Measurements from ENCODE around the gene ZSCAN5C. TPM values are rescaled to one million over a fixed set of nuclear protein-coding genes. Genes with fewer than 3 reads are reported as not detected.
"Not testable (repeated sequence)": the region's sequence is repeated elsewhere in the genome, so short reads cannot be mapped to it uniquely, and the experiment has no call there.

Gene ZSCAN5C
- total RNA-seq, 1 experiment from 2014 or later = not detected

DNA sequence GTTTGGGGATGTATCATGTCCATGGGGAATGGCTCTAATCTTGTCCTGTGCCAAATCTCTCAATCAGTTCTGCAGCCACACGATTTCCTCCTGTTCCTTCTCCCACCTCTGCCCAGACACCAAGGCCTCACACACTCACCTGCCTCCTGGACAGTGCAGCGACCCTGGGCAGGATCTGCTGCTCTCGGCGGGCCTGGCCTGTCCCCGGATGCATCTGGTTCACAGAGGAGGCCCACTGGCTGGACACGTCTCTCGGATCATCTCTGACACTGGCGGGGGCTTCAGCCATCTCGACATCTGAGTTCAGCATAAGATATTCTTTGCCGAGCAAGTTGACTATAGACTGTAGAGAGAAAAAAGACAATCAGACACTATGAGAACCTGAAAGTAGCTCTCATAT is 10.4 kb upstream of the ZSCAN5C start:
- no peak for DNase-seq (ENCODE audit: low read depth)

DNA sequence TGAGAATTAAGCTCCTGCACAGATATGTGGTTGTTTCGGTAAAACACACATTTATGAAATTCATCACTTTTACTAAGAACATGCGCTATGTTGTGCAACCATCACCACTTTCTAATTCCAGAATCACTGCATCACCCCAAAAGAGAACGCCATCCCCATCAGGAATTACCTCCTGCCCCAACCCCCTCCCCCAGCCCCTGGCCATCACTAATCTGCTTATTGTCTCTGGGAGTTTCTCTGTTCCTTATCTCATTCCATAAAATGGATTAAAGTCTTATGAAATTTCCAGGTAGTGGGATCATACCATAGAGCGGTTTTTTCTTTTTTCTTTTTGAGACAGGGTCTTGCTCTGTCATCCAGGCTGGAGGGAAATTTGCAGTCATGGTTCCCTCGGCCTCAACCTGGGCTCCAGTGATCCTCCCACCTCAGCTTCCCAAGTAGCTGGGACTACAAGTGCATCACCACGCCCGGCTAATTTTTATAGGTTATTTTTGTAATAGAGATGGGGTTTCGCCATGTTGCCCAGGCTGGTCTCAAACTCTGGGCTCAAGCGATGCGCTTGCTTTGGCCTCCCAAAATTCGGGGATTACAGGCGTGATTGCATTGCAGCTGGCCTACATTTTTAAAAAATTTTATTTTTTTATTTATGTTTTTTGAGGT is 8.0 kb upstream of the ZSCAN5C start:
- no peak for DNase-seq (ENCODE audit: low read depth)

DNA sequence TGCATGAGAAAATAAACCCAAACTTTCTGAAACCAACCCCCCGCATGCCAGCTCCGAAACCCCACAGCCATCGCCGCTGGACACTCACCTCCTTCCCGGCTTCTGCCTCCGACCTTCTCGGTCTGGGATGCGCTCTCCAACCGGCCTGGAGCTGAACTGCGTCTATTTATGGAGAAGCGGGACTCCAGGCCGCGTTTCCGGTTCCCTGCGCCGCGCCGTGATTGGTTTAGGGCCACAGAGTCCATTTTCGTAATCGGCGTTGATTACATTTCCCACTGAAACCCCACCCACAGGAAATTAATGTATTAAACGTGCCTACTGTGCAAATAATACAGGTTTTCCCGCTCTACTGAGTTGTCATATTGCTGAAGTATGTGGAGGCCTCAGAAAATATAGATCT is 4.4 kb upstream of the ZSCAN5C start, which contains the start of gene ZSCAN5B:
ZSCAN5B (minus strand) TSS at position 138 of the 400 bp plus-strand sequence. CDS start 4,731 bp downstream, outside the sequence.
- not testable (repeated sequence) for DNase-seq (ENCODE audit: low read depth)

- DNase-seq (ENCODE audit: low read depth) = no peak
Observed at GRCh38 chr19:56199687-56200086, 2.4 kb upstream of the ZSCAN5C start.

GRCh38 chr19:56207581-56207980 is 5.5 kb downstream of the ZSCAN5C start:
- DNase-seq (ENCODE audit: low read depth) = not testable (repeated sequence)

DNA sequence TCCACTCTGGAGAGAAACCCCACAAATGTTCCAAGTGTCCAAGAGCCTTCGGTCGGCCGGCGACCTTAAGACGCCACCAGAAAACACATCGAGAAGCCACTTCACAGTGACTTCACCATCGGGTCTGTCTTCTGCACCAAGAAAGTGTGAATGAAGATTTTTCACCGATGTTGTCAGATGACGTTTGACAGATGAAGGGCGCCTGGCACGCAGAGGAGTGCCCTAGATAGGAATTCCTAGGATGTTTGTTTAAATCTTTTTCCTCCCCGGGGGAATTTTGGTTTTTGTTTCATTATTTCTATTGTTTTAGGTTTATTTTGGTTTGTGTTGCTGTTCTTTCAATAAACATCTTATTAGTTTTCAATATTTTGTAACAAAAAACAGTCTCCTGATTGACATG is 7.0 kb downstream of the ZSCAN5C start:
- no peak for DNase-seq (ENCODE audit: low read depth)

DNA sequence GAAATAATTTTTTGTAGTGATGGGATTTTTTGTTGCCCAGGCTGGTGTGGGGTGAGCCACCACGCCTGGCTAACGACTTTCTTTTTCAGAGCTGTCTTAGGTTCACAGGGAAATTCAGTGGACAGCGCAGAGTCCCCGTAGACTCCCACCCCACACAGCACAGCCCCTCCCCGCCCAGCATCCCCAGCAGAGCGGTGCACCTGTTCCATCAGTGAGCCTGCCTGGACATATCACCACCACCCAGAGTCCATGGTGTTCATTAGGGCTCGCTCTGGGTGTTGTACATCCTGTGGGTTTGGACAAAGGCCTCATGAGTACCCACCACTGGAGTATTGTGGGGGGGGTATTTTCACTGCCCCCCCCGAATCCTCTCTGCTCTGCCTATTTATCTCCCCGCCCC is 8.0 kb downstream of the ZSCAN5C start:
- DNase-seq (ENCODE audit: low read depth) = not testable (repeated sequence)

GRCh38 chr19:56211718-56212117 is 9.6 kb downstream of the ZSCAN5C start:
- no peak for DNase-seq (ENCODE audit: low read depth)

GRCh38 chr19:56217039-56217949 is 15.2 kb downstream of the ZSCAN5C start:
- peak; percentile 38 for DNase-seq (ENCODE audit: low read depth)

- peak; percentile 17 for DNase-seq (ENCODE audit: low read depth)
Observed at GRCh38 chr19:56218961-56219360, 16.9 kb downstream of the ZSCAN5C start.

GRCh38 chr19:56221442-56221841 is 19.4 kb downstream of the ZSCAN5C start:
- not testable (repeated sequence) for DNase-seq (ENCODE audit: low read depth)

DNA sequence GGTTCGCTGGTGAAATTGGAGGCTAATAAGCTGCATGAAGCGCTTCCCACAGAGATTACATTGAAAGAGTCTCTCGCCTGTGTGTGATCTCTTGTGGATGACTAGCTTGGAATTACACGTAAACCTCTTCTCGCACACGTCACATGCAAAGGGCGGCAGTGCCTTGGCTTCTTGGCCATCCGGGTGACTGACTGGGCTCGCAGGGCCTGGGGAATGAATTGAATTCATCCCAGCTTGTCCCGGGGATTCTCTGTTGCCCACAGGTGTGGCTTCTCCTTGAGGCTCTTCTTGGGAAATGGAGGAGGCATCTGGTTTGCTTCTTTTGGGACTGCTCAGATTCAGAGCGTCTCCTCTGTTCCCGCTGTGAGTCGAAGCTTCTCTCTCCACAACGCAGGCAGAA is 19.8 kb downstream of the ZSCAN5C start:
- no peak for DNase-seq (ENCODE audit: low read depth)

DNA sequence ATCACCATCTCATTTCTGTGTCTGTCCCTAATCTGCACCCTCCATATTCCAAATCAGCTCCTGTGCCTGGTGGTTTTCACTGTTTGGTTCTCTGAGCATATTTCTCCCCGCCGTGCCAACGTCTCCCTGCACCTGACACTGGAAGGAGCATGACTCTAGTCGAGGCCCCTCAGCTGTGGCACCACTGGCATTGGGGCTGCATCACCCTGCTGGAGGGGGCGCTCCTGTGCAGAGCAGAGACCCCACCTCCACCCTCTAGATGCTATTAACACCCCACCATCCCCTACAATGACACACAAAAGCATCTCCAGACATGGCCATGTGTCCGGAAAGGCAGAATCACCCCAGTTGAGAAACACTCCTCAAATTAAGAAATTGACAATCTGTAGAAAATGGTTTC is 20.8 kb downstream of the ZSCAN5C start:
- DNase-seq (ENCODE audit: low read depth) = no peak

- DNase-seq (ENCODE audit: low read depth) = no peak
Observed at GRCh38 chr19:56223481-56223880, 21.4 kb downstream of the ZSCAN5C start.

DNA sequence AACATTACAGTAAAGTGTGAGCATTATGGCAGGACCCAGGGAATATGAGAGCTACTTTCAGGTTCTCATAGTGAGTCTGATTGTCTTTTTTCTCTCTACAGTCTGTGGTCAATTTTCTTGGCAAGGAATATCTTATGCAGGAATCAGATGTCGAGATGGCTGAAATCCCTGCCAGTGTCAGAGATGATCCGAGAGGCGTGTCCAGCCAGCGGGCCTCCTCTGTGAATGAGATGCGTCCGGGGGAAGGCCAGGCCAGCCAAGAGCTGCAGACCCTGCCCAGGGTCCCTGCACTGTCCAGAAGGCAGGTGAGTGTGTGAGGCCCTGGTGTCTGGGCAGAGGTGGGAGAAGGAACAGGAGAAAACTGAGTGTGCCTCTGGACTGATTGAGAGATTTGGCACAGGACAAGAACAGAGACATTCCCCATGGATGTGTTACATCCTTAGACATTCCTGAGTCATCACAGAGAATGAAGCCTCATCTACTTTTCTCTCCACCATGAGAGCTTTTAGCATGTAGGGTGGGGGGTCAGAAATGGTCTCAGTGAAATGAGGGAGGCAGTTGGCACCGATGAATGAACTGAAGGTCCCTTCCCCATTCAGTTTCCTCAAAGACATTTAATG is 43.2 kb downstream of the ZSCAN5C start:
- peak; percentile 21 for DNase-seq (ENCODE audit: low read depth)

DNA sequence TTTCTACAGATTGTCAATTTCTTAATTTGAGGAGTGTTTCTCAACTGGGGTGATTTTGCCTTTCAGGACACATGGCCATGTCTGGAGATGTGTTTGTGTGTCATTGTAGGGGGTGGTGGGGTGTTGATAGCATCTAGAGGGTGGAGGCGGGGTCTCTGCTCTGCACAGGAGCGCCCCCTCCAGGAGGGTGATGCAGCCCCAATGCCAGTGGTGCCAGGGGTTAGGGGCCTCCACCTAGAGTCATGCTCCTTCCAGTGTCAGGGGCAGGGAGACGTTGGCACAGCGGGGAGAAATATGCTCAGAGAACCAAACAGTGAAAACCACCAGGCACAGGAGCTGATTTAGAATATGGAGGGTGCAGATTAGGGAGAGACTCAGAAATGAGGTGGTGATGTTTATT is 43.7 kb downstream of the ZSCAN5C start:
- not testable (repeated sequence) for DNase-seq (ENCODE audit: low read depth)

- DNase-seq (ENCODE audit: low read depth) = not testable (repeated sequence)
Observed at GRCh38 chr19:56248736-56249338, 46.8 kb downstream of the ZSCAN5C start.

- DNase-seq (ENCODE audit: low read depth) = peak; percentile 88
Observed at GRCh38 chr19:56252699-56253422, 50.8 kb downstream of the ZSCAN5C start.

DNA sequence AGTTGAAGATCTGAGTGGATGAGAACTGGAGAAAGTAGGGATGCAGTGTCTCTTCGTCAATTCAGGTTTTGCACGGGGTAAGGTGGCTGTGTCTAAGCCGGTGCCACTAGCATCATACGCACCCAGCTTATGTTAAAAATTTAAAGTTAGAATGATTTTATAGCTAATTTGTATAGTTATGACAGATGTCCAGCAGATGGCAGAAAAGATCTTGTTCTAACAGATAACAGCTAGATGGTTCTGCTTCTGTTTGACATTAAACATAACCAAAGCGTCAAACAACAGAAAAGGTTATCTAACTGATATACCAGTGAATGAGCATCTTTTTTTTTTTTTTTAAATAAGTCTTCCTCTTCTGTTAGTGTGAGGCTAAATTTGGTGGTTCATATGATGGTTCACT is 51.7 kb downstream of the ZSCAN5C start:
- peak; percentile 20 for DNase-seq (ENCODE audit: low read depth)

- DNase-seq (ENCODE audit: low read depth) = no peak
Observed at GRCh38 chr19:56258272-56258671, 56.2 kb downstream of the ZSCAN5C start.

Measured in Daoy (cell line).